ENCODE measurements around the gene KDM4C. TPM values are rescaled to one million over a fixed set of nuclear protein-coding genes. Genes with fewer than 3 reads are reported as not detected.

Gene KDM4C
- total RNA-seq, 4 donors from 2014 or later = 39.0 to 113 (median 43.9) TPM

- Histone ChIP-seq H3K27ac (no peak overlapping the region), H3K4me3 (no peak overlapping the region), H3K4me1 (peaks cover 6% of the 10 kb centered on the region), H3K27me3 (no peaks in the 10 kb centered on the region), H3K9me3 (no peaks in the 10 kb centered on the region), H3K36me3 (peaks cover 7% of the 10 kb centered on the region)
- TF ChIP-seq POLR2AphosphoS5 (IDR thresholded peaks at IDR 0.05) = no peak
- TF ChIP-seq EP300 (IDR thresholded peaks at IDR 0.05) = no peak
- no peak for TF ChIP-seq POLR2A (IDR thresholded peaks at IDR 0.05)
- TF ChIP-seq CTCF (IDR thresholded peaks at IDR 0.05) = no peak
- no peak for DNase-seq (ENCODE audit: low spot score in 2 of 2)
These were observed 361.8 kb downstream of the KDM4C start for GRCh38 chr9:7119612-7120011.

GRCh38 chr9:7121055-7121454 lies 363.3 kb downstream of the KDM4C start:
- WGBS = 97% methylated on average over 2 of the region's 2 CpGs
- Histone ChIP-seq H3K9me3 (no peaks in the 10 kb centered on the region), H3K4me3 (no peak overlapping the region), H3K36me3 (peaks cover 7% of the 10 kb centered on the region), H3K4me1 (peaks cover 6% of the 10 kb centered on the region), H3K27me3 (no peaks in the 10 kb centered on the region), H3K27ac (no peak overlapping the region)
- TF ChIP-seq CTCF (IDR thresholded peaks at IDR 0.05) (no peak), POLR2AphosphoS5 (IDR thresholded peaks at IDR 0.05) (no peak), EP300 (IDR thresholded peaks at IDR 0.05) (no peak), POLR2A (IDR thresholded peaks at IDR 0.05) (no peak)
- DNase-seq (ENCODE audit: low spot score in 2 of 2) = no peak

- no peak for DNase-seq (ENCODE audit: low spot score in 2 of 2)
- WGBS = 96% methylated on average over 1 of the region's 1 CpG
- H3K4me1 ChIP-seq = peaks cover 6% of the 10 kb centered on the region
- TF ChIP-seq POLR2AphosphoS5 (IDR thresholded peaks at IDR 0.05) = no peak
- no peak for TF ChIP-seq POLR2A (IDR thresholded peaks at IDR 0.05)
- no peak for TF ChIP-seq EP300 (IDR thresholded peaks at IDR 0.05)
- TF ChIP-seq CTCF (IDR thresholded peaks at IDR 0.05) = no peak
- peaks cover 7% of the 10 kb centered on the region for H3K36me3 ChIP-seq
- H3K27ac ChIP-seq = no peak overlapping the region
- no peaks in the 10 kb centered on the region for H3K27me3 ChIP-seq
- no peaks in the 10 kb centered on the region for H3K9me3 ChIP-seq
- no peak overlapping the region for H3K4me3 ChIP-seq
These were observed 363.9 kb downstream of the KDM4C start for GRCh38 chr9:7121664-7122063.

GRCh38 chr9:7123743-7124142 lies 366.0 kb downstream of the KDM4C start:
- DNase-seq (ENCODE audit: low spot score in 2 of 2) = no peak
- peaks cover 15% of the 10 kb centered on the region for H3K36me3 ChIP-seq
- H3K4me1 ChIP-seq = peaks cover 2% of the 10 kb centered on the region
- no peak overlapping the region for H3K4me3 ChIP-seq
- WGBS = 97% methylated on average over 4 of the region's 4 CpGs
- H3K9me3 ChIP-seq = no peaks in the 10 kb centered on the region
- TF ChIP-seq CTCF (IDR thresholded peaks at IDR 0.05) = no peak
- no peak for TF ChIP-seq POLR2A (IDR thresholded peaks at IDR 0.05)
- no peak for TF ChIP-seq POLR2AphosphoS5 (IDR thresholded peaks at IDR 0.05)
- TF ChIP-seq EP300 (IDR thresholded peaks at IDR 0.05) = no peak
- no peak overlapping the region for H3K27ac ChIP-seq
- H3K27me3 ChIP-seq = no peaks in the 10 kb centered on the region

- no peak for TF ChIP-seq POLR2AphosphoS5 (IDR thresholded peaks at IDR 0.05)
- no peak for TF ChIP-seq EP300 (IDR thresholded peaks at IDR 0.05)
- no peak for TF ChIP-seq CTCF (IDR thresholded peaks at IDR 0.05)
- no peak for TF ChIP-seq POLR2A (IDR thresholded peaks at IDR 0.05)
- Histone ChIP-seq H3K9me3 (no peaks in the 10 kb centered on the region), H3K36me3 (peaks cover 28% of the 10 kb centered on the region), H3K4me3 (no peak overlapping the region), H3K27ac (no peak overlapping the region), H3K27me3 (no peaks in the 10 kb centered on the region), H3K4me1 (no peaks in the 10 kb centered on the region)
- WGBS = 98% methylated on average over 2 of the region's 2 CpGs
- DNase-seq (ENCODE audit: low spot score in 2 of 2) = no peak
These were observed 367.5 kb downstream of the KDM4C start for GRCh38 chr9:7125231-7125630.
